ENCODE measurements around the gene OR6B3.

GRCh38 chr2:240002983-240003382, 50.3 kb downstream of the OR6B3 start:
- no peak for TF ChIP-seq CTCF (IDR thresholded peaks at IDR 0.05)
- no peak for TF ChIP-seq POLR2A (IDR thresholded peaks at IDR 0.05)
